GM03348 (cell line): Measurements from ENCODE around the gene FNDC3B.
A peak's percentile ranks its signal among the peaks of the same experiment; 100 is the strongest.

Experiments
- DNase-seq: peaks from one replicate; pipeline ENCODE4 v3.0.0; 2012; ENCODE audit warnings: low spot score

Gene FNDC3B

DNA sequence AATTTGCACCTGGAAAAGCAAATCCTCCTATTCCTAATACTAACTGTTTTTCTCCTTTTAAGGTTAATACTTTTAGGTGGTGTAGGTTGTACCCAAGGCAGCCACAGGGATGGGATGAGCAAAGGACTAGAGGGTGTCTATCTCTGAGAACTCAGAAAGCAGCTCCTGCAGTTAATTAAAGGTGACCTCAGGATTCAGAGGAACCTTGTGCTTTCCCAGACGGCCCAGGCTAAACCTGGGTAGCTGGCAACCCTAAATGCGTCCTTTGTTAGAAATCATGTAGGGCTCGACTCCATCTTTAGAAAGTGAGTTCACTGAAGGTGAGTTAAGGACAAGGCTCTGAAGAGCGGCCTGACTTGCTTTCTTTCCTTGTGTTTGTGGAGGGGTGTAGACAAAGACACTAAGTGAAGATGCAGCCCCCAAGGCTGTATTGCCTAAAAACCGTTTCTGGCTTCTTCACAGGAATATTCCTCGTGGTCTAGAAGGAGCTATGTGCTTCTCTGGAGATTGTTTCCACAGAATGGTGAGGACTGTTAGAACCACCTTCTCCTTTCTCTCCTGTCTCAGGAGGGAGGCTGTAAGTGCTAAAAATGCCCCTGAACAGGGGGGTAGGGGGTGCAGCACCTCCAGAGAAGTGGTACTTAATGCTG lies 14.9 kb downstream of the FNDC3B start:
- no peak for DNase-seq

GRCh38 chr3:172056416-172056815 lies 17.0 kb downstream of the FNDC3B start:
- no peak for DNase-seq

- DNase-seq, result no peak
These were observed 17.7 kb downstream of the FNDC3B start for GRCh38 chr3:172057059-172057458.

GRCh38 chr3:172057624-172058327 lies 18.4 kb downstream of the FNDC3B start:
- DNase-seq, result no peak

DNA sequence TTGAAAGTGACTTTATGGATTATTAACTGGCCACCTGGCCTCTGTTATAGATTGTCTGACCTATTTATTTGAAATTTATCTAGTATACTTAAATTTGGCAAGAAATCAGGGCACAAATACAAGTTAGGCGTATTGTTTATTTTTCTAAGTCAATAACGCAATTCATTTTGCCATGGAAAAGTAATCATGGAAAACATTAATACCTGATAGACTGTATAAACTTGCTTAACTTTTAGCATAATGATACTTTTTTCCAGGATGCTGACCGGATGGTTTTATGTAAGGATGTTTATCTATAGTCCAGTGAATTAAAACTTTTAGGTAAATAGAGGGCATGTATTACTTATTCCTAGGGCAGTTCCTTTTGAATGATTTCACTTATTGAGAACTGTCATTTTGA lies 20.2 kb downstream of the FNDC3B start:
- DNase-seq, result no peak

GRCh38 chr3:172060234-172060633 lies 20.9 kb downstream of the FNDC3B start:
- DNase-seq, result no peak

DNA sequence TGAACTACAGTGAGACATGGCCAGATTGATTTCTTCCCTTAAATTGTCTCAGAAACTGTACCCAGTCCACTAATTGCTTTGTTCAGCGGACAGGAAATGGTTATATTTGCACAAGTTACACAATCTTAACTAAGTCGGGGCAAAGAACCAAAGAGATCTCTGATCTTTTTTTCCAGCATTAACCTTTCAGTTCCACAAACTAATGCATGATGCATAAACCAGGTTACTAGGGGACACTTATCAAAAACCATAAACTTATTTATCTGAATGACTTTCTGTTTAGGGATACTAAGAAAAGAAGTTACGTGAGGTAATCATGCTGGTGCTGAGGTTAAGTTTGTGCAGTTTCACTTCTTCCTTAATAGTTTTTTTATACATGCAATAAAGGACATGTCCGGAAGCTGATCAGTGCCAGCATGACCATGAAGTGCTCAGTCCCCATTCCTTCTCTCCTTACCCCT lies 22.4 kb downstream of the FNDC3B start:
- no peak for DNase-seq

DNA sequence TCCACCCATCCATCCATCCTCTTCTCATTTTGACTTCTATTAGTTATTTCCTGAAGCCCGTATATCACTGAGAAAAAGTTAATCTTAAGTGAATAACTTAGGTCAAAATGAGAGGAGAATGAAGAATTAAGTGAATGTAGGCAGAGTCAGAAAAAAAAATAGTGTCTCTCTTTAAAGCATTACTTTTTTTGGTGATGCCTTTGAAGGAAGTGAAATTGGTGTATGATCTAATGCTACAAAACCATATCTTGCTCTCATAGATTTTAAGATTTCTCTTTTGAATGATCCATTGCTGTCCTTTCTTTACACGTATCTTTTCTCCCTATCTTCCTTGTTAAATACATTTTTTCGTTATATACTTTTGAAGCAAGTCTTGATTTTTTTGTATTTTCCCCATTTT lies 23.4 kb downstream of the FNDC3B start:
- DNase-seq, result no peak

DNA sequence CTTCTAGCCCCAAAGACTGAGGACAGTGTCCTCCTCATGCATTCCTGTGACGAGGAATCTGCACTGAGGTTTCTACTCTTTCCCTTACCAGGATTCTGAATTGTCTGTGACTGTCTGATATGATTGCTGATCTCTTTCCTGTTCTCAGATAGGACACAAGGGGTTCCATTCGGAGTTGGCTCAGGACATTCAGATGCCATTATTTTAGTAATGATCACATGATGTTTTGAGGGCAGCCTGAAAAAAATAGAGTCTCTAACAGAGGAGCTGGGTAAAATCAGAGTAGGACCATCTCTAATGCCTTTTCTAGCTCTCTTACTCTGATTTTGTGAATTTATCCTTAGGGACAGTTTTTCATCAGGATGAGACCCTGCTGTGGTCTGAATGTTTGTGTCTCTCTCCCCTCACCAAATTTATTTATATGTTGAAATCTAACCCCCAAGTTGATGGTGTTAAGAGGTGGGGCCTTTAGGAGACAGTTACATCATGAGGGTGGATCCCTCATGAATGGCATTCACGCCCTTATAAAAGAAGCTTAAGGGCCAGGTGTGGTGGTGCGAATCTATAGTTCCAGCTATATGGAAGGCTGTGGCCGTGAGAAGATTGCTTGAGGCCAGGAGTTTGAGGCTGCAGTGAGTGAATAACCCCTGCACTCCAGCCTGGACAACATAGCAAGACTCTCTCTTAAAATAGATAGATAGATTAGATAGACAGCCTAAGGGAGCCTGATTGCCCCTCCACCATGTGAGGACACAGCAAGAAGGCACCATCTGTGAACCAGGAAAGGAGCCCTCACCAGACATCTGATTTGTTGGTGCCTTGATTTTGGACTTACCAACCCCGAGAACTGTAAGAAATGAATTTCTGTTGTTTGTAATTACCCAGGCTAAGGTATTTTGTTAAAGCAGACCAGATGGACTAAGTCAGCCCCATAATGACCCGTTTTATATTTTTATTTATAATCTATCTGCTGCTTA lies 24.4 kb downstream of the FNDC3B start:
- no peak for DNase-seq

DNA sequence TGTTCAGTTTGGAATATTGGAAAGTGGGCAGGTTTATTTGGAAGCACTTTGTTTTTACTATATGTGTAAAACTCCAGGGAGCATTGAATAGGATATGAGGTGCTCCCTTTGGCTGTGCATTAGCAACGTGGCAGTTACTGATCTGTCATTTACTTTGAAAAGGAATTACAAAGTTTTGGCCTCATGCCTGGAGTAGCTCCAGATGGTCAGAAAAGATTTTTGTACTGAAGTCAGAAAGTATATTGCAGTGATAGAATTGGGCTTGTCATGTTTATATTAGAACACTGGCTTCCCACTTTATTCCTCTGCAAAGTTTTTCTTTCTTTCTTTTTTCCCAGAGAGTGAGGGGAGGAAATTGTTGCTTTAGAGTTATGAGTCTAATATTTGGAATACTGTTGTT lies 26.1 kb downstream of the FNDC3B start:
- DNase-seq, result peak; percentile 29

DNA sequence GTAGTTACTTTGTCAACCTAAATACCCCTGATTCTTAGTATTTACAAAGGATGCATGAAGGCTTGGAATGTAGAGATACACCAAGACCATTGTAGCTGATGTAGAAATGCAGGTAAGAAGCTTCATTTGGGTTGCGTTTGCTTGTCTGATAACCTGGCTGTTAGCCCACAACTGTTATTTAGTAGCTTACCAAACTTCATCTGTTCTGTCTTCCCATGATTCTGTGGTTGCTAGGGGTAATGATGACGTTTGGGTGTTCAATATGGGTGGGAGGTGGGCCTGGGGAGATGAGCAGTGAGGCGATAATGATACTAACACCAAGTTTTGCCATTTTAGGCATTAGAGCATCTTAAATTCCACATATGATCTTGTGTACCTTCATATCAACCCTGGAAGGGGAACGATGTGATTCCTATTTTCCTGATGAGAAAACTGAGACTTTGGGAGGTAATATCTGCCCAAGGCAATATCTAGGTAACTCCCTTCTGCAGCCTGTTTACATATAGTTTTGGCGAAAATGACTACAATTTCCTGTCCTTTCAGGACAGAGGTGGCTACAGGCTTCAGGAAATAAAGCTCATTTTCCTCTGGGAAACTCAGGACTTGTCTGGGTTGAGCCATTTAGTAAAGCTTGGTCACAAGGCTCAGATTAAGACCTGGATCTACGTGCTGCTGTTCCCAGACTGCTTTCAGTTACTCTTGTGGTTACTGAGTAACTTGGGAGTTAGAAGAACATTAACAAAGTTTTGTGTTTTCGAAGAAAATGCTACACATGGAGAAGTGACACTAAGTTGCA lies 26.8 kb downstream of the FNDC3B start:
- no peak for DNase-seq

DNA sequence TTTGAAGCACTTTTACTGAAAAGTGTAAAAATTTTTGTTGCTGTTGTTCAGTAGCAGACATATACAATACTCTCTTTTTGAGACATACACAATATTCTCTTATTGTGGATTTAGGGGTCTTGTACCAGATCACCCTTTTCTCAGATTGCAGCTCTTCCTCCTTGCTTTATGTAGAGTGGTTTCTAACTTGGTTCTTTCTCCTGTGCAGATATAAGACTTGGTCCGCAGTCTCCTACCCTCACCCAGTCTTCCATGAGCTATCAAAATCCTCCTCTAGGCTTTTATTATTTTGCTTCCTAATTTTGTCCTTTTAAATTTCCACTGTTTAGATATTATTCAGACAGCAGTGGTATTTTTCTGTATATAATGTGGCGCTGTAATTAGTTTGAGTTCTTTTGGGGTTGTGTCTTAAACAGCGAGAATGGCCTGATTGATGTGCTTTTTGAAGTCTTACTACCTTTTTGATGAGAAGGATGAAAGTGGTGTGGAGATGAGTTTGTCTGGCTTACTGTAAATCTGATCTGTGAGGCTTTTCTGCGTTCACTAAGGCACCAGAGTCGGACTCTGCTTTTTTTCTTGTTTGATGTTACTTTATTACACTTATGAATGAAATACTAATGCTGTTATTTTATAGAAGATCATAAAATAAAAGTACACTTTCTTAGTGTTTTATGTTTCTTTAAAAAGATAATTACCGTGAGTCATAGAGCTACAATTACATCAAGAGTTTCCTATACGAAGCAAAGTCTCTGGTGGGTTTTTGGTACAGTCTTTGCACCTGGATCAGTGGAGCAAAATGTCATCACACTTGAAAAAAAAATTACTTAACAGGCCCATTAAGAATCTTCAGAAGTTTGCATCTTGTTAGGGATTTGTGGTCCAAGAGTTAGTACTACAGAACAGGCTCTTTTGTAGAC lies 27.8 kb downstream of the FNDC3B start:
- no peak for DNase-seq

DNA sequence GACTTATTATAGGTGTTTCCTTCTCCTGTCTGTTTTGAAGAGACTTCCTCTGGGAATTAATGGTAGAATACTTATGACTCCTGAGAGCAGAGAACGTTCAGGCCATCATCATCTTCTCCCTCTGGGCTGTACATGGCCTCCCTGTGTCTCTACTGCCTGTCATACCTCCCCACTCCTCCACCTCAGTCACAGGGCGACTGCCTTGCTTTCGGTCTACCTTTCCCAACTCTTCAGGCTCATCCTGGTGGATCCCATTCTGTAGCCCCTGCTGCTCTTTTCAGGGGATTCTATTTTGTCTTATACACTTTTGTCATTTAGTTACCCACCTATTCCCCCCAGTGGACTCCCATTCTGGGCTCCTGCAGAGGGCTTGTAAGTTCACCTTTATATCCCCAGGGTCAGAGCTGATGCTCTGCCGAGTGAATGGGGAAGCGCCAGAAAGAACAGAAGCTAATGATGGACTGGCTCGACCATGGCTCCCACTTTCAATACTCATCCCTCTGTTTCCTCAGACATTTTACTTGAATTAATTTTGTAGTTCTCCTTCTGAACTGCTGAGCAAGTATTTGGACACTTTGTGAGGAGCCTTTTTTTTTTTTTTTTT lies 28.6 kb downstream of the FNDC3B start:
- no peak for DNase-seq

DNA sequence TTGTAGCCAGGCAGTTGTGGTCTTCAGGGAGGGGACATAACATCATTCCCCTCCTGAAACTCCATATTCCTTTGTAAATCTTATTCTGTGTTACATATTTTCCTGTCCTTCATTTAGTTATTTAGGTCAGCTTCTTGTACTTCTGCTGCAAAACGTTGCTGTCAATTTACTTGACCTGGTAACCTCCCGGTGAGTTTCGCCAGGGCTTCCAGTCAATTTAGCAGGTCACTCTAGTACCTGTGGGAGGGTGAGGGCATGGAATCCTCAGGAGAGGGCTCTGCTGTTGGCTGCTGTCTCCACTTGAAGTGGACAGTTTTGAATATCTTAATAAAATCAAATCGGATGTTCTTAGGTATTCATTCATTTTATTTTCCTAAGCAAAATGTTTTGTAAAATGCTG lies 29.6 kb downstream of the FNDC3B start:
- no peak for DNase-seq

DNA sequence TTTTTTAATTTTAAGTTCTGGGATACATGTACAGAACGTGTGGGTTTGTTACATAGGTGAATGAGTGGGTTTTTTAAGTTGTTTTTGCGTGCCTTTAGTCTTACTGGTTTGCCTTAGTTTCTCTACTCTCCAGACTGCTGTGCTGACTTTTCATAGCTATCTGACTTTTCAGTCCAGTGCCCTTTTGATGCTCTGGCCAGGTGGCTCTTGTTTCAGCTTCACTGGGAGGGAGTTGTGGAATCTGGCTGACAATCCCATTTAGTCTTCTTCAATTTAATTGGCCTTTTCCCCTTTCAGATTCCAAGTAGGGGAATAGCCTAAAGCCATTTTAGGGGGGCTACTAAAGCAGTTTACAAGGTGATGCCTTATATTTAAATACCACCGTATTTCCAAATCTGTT lies 30.1 kb downstream of the FNDC3B start:
- DNase-seq, result no peak

GRCh38 chr3:172070269-172070668 lies 30.9 kb downstream of the FNDC3B start:
- DNase-seq, result no peak

- DNase-seq, result no peak
These were observed 31.4 kb downstream of the FNDC3B start for GRCh38 chr3:172070802-172071201.

DNA sequence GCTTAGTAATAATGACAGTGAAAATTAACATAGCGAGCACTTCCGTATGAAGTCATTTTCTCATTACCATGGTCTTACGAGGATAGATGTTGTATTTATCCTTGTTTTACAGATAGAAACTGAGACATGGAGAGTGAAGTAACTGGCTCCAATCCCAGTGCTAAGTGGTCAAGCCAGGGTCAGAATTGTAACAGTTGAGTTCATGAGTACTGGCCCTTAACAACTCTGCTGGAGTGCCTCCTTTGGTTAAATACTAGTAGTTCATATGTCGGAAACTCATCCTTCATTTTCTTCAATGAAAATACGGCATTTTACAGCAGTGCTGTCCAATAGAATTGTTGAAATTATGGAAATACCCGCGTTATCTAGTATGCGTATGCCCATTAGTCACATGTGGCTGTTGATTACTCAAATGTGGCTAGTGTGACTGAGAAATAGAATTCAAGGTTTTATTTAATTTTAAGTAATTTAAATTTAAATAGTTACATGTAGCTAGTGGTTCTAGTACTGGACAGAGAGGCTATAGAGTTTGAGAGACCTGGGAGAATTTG lies 32.5 kb downstream of the FNDC3B start:
- DNase-seq, result no peak

GRCh38 chr3:172072543-172072942 lies 33.2 kb downstream of the FNDC3B start:
- no peak for DNase-seq
